Measurements from ENCODE around the gene DNAJC15.

DNA sequence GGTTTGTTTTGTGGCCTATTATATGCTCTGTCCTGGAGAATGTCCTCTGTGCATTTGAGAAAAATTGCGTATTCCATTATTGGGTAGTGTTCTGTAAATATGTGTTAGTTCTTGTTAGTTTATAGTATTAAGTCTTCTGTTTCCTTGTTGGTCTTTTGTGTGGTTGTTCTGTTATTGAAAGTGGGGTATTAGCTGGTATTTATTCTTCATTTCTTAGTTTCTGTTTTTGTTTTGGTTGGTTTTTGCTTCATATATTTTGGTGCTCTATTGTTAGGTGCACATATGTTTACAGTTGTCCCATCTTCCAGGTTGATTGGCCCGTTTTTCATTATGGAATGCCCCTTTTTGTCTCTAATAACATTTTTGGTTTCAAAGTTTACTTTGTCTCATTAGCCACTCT, 77.3 kb downstream of the DNAJC15 start:
- TF ChIP-seq POLR2A (IDR thresholded peaks at IDR 0.05) (no peak), CTCF (IDR thresholded peaks at IDR 0.05) (no peak), POLR2AphosphoS5 (IDR thresholded peaks at IDR 0.05) (no peak), EP300 (IDR thresholded peaks at IDR 0.05) (no peak)
